Non-pigmented ciliary epithelial cell (primary cell): ENCODE measurements around the gene SMG1.
"Not testable (repeated sequence)": the region's sequence is repeated elsewhere in the genome, so short reads cannot be mapped to it uniquely, and the experiment has no call there.

Source experiments
- DNase-seq: peaks from one replicate; pipeline ENCODE4 v3.0.0-alpha.2; 2010; ENCODE audit warnings: low read depth

Gene SMG1

DNA sequence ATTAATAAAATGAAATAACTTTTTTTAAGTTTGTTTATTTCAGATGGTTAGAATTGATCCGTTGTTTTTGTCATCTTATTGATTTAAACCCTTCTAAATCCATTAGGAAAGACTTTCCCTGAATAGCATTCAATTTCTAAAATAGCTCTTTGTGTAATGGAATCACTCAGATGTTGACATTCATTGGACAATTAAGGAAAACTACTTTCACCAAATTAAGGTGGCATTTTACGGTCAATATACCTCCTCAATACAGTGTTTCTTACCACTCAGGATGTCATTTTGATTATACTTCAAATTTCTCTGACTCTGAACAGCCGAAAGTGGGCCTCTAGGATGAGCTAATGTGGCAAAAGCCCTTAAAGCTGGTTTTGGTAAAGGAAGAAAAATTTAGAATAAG, 126.7 kb downstream of the SMG1 start:
- no peak for DNase-seq

GRCh38 chr16:18797746-18798145, 128.5 kb downstream of the SMG1 start:
- DNase-seq = no peak

DNA sequence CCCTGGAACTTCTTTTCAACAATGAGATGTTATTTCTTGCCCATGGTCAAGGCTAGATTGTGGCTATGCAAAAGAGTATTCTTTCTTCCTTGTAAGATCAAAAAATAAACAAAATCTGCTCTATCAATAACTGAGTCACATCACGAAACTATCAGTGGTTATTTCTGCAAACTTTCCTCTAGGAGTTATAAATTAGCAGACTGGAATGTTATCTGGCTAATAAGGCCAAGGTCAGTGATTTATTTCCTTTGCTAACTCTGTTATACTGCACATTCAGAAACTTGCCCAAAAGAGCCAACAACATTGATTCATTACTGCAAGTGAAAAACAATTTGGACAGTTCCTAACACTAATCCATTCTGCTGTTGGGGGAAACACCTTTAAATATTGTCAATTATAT, 129.8 kb downstream of the SMG1 start:
- no peak for DNase-seq

DNA sequence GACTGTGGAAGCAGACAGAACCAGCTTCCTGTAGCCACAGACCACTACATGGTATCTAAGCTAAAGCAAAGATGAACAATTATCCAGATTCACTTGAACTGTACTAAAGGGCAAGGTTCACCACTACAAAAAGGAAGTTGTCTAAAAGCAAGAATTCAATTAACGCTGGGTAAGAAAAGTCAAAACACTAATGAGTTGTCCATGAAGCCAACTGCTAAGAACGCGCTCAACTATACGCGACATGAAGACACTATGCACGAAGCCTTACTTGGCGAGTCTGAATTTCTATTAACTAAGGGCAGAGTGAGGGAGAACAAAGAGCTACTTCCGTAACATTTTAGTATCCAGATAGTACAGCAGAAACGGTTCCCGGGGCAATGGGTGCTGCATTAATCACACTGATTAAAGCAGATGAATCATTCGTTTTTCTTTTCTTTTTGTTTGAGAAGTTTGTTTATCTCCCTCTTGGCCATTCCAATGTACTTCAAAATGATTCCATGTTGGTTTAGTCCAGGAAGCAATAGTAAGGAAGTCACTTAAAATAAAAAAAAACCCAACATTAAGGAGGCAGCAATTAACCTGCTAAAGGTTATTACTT, 133.3 kb downstream of the SMG1 start:
- no peak for DNase-seq

DNA sequence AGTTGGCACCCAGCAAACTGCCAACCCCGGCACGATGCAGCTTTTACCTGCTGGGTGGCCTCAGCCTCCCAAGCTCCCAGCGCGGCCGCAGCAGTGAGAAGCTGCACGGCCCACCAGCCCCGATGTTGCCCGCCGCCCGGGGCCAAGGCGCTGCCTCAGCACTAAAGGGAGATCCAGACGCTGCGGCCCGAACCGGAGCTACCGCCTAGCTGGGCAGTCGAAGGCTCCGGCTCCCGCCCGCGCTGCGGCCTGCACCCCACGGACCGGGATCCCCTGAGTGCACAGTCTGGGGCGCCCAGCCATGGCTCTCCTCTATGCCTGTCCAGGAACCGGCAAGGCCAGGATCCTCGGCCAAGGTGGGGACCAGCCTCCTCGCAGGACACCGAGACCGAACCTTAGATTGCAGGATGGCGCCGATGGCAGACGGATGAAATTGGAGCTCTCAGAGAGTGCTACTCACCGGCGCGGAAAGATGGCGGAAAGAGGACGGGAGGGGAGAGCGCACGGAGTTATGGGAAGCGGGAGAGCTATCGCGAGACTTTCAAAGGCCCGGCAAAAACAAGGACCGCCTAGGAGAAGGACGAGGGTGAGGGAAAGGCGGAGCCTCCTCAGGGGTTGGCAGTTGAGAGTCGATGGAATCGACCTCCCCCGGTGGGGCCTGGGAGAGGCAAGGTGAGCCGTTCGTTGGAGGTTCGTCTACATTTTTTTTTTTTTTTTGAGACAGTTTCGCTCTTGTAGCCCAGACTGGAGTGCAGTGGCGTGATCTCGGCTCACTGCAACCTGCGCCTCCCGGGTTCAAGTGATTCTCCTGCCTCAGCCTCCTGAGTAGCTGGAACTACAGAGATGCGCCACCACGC, 136.1 kb downstream of the SMG1 start, which contains the start of gene RPS15A:
TSS of gene RPS15A (minus strand) at position 485 of the 857 bp plus-strand sequence. CDS start 1,221 bp downstream, outside the sequence.
- peak; percentile 93 for DNase-seq

DNA sequence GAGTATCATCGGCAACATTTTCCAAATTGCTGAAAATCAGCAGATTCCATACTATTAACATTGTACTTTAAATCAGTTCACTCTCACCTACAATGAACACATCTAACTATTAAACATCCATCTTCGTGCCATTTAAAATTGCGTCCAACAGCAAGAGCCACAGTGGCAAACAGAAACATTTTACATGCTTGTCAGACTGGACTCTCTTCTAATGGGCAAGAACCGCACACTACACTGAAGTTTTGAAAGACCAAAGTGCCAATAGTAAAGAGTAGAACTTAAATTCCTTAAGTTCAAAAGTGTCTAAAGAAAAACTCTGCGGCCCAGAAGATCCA, 136.7 kb downstream of the SMG1 start:
- DNase-seq = no peak

DNA sequence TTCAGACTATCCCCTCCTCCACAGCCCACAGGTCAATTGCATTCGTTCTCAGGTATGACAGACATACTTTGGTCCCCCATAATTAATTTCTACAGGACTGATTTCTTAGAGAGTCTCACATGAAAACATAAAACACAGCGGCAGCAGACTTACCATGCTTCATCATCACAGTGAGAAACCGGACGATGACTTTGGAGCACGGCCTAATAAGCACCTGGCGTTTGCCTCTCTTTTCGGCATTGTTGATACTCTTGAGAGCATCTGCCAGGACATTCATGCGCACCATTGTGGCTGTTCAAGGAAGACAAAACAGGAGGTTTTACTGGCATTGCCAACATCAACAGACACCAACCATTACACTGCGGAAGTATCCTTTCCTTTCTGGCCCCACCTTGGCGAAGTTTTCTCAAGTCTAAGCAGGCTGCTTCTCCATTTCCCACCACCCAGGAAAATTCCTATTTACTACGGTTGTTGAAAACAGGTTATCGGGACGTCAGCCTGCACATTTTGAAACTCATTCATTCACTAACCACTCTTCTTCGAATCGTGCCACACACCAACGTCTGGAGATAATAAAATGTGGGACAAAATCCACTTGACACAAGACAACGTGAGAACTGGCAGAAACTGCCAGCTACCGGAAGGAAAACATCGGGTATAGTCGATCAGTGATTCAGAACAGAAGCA, 137.2 kb downstream of the SMG1 start:
- DNase-seq = no peak

GRCh38 chr16:18784917-18785623, 141.1 kb downstream of the SMG1 start:
- no peak for DNase-seq

DNA sequence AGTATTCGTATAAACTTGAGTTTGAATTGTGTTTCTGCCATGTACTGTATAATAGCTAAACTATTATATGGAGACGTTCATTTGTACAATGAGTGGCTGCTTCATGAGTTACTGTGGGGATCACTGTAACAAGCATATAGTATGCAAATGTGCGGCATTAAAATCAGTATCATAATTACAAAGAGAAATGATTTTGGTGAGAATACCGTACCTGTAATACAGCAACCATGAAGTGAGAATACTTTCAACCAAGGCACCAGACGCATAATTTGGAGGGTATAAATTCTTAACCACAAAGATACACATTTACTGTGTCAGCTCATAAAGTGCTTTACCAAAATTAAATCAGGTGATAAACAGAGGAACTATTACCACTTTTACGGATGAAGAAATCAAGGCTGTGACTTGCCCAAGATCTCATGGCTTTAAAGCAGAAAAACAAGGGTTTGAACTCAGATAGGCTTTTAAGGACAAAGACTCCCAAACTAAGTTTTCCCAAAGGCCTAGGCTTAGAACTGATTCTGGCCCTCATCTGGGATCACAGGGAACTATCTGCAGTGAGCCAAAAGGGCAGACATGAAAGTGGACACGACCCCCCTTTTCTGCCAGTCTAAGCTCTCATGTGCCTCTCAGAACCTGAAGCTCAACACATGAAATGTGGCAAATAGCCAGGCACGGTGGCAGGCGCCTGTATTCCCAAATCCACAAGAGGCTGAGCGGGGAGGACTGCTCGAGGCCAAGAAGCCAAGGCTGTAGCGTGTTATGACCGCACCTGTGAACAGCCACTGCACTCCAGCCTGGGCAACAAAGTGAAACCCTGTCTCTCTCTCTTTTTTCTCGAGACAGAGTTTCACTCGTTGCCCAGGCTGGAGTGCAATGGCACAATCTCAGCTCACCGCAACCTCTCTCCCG, 142.5 kb downstream of the SMG1 start:
- no peak for DNase-seq

DNA sequence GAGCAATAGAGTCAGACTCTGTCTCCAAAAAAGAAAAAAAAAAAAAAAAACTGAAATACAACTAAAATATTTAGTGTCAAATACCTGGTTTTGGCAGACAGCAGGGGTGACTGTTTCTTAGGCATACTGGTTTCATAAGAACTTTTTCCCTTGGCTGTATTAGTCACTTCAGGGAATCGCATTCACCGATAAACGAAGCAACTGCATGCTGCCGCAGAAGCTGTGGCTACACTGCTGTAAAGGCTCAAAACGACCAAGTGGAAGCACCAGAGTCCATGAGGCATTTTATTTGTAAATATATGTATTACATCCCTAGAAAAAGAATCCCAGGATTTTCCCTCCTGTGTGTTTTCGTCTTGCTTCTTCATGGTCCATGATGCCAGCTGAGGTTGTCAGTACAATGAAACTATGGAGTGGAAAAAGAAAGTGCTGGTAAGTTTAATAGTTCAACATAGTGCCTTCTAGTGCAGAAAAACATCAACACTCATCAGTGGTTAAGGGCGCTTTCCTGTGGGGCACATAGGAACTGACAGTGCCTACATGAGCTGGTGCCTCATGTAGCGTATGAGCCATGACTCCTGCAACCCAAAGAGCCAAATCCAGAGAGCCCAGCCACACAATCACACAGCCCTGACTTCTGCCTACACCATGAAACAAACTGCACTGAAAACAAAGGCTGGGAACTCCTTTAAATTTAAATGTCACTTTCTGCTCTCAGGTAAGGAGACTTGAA, 143.3 kb downstream of the SMG1 start:
- DNase-seq = no peak

DNA sequence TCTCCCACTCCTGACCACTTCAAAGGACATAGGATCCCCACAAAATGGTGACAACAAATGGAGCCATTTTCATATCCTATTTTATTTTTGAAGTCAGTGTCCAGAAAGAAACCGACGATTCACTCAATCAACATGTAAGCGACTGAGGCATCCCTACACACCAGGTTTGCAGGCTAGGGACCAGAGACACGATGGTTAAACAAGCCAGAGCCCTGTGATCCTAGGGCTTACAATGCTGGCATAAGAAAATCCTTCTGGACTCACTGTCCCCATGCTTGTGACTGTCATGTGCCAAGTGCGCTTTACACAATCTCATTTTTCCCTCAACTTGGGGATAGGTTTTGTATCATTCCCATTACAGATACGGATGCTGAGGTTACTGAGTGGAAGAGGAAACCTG, 145.0 kb downstream of the SMG1 start:
- not testable (repeated sequence) for DNase-seq

DNA sequence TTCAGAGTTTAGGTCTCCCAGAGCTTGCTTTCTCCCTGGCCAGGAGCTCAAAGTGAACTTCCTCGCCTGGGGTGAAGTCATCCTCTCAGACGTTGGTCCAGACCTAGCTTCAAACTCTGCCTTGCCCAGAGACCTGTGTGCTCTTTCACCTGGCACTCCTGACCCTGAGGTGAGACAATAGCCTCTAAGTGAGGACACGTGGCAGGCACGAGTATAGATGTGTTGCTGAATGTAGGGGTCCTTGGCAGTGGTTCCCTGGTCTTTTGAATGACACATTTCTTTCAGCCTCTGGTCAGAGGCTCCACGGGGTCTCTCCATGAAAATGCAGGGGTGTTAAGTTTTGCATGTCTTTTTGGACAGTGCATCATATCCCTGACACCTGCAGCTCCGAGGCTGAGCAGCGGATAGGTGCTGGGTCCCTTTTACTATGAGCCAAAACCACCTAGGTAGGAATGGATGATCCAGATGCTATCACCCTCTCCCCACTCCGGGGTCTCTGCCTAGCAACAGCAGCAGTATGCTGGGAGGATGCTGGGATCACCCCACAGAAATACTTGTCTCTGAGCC, 145.7 kb downstream of the SMG1 start:
- DNase-seq = not testable (repeated sequence)

GRCh38 chr16:18777664-18778063, 148.5 kb downstream of the SMG1 start:
- not testable (repeated sequence) for DNase-seq

DNA sequence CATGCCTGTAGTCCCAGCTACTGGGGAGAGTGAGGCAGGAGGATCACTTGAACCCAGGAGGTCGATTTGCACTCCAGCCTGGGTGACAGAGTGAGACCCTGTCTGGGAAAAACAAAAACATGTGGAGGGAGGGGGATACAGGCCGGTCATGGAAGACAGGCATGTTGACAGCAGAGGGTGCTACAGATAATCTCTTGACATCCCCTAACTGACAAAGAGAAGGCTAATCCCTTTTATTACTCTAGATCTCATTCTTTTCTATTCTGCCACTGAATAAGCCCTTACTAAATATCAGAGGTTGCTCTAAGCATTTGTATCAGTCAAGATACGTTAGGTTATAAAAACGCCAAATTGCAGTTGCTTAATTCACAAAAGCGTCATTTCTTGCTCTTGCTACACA, 149.9 kb downstream of the SMG1 start:
- not testable (repeated sequence) for DNase-seq

DNA sequence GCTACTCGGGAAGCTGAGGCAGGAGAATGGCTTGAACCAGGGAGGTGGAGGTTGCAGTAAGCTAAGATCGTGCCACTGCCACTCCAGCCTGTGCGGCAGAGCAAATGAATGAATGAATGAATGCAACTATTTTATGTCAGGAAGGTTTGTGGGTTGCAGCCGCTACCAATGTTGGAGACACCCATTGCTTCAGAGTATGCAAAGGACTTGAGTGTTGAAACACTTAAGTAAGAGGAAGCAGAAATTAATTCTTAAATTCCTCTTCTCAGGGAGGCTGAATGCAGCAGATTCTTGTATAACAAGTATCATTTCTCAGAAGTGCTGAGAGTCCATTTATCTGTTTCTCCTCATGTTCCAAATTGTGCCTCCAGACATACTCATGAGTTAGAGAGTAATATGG, 151.6 kb downstream of the SMG1 start:
- DNase-seq = not testable (repeated sequence)

- not testable (repeated sequence) for DNase-seq
Observed at GRCh38 chr16:18772171-18772570, 154.0 kb downstream of the SMG1 start.

- DNase-seq = not testable (repeated sequence)
Observed at GRCh38 chr16:18770336-18770962, 155.8 kb downstream of the SMG1 start.

DNA sequence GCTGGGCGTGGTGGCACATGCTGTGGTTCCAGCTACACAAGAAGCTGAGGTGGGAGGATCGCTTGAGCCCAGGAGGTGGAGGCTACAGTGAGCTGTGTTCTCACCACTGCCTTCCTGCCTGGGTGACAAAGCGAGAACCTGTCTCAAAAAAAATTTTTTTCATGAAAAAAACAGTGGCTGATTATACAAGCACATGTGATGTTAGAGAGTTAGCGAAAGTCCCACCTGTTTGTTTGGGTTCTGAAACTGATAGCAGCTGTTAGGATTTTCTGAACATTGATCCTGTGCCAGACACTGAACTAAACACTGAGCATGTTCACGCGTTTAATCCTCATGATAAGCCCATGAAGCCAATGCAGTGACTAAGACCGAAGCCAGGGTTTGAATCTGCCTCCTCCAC, 159.0 kb downstream of the SMG1 start:
- not testable (repeated sequence) for DNase-seq

DNA sequence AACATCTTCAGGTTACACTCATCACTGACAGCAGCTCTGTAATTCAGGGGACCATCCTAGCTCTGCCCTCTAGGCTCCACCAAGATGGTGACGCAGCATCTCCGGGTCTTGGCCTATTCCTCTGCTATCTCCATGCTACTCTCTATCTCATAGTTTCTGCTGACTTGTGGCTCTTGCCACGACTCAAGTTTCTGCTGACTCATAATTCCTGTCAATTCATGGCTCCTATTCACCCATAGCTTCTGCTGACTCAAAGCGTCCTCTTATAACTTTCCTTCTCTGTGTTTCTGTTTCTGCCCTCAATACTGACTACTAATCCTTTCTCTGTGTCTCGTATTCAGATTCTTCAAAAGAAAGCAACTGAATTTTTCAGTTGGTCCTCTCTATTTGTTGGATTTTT, 163.5 kb downstream of the SMG1 start:
- DNase-seq = not testable (repeated sequence)
